Measurements from ENCODE around the gene USP28.

USP28 gene

GRCh38 chr11:113779496-113779895, 95.9 kb downstream of the USP28 start, which contains the start of gene CLDN25:
TSS of gene CLDN25 (plus strand) at chr11:113779796. CDS start at chr11:113779796, 0 bp downstream.
- 87% methylated on average over 2 of the region's 4 CpGs for WGBS (ENCODE audit: insufficient coverage)
- H3K27ac ChIP-seq (ENCODE audit: insufficient read depth in 1 of 2, low read depth in 1 of 2, low read length in 2 of 2, poor library complexity in 1 of 2, severe bottlenecking in 2 of 2): no peak within 1 kb of the TSS
- DNase-seq: no peak
- peaks cover 0 to 5% (median 0%) of the 10 kb centered on the region in 5 experiments for H3K27me3 ChIP-seq (replicated peaks in 2 of 5; ENCODE audit: control insufficient read depth in 4 of 5, insufficient read depth in 5 of 5, low read length in 4 of 5)
- no peaks in the 10 kb centered on the region for H3K9me3 ChIP-seq (ENCODE audit: control extremely low read depth in 1 of 5, control insufficient read depth in 4 of 5, insufficient read depth in 2 of 5, low read depth in 1 of 5, low read length in 4 of 5)
- H3K36me3 ChIP-seq (ENCODE audit: control insufficient read depth in 4 of 4, insufficient read depth in 4 of 4, low read length in 3 of 4): no peaks in the 10 kb centered on the region
- H3K4me3 ChIP-seq (ENCODE audit: control insufficient read depth in 1 of 7, extremely low read depth in 1 of 7, insufficient read depth in 4 of 7, low read depth in 2 of 7, low read length in 6 of 7): no peak within 1 kb of the TSS
- ChIA-PET CTCF (no interaction called here), POLR2A (no interaction called here)
- peaks cover 0 to 5% (median 0%) of the 10 kb centered on the region in 4 experiments for H3K4me1 ChIP-seq (ENCODE audit: control extremely low read depth in 1 of 4, control insufficient read depth in 4 of 4, insufficient read depth in 4 of 4, low read length in 3 of 4)

GRCh38 chr11:113778111-113778910, 97.1 kb downstream of the USP28 start:
- H3K36me3 ChIP-seq (ENCODE audit: control insufficient read depth in 4 of 4, insufficient read depth in 4 of 4, low read length in 3 of 4): no peaks in the 10 kb centered on the region
- peak in 2 of 3 donors; percentile 39 to 61 for DNase-seq
- no peaks in the 10 kb centered on the region for H3K9me3 ChIP-seq (ENCODE audit: control extremely low read depth in 1 of 5, control insufficient read depth in 4 of 5, insufficient read depth in 2 of 5, low read depth in 1 of 5, low read length in 4 of 5)
- ChIA-PET POLR2A (no interaction called here), CTCF (interaction anchor here (0.6 kb wide), 2 partner anchors 9 to 36 kb away, joined by 3 read pairs; no protein-coding TSS in a partner anchor)
- 39% methylated on average over 7 of the region's 11 CpGs for WGBS (ENCODE audit: insufficient coverage)
- H3K27me3 ChIP-seq (replicated peaks in 2 of 5; ENCODE audit: control insufficient read depth in 4 of 5, insufficient read depth in 5 of 5, low read length in 4 of 5): peaks cover 0 to 3% (median 0%) of the 10 kb centered on the region in 5 experiments
- H3K27ac ChIP-seq (ENCODE audit: insufficient read depth in 1 of 2, low read depth in 1 of 2, low read length in 2 of 2, poor library complexity in 1 of 2, severe bottlenecking in 2 of 2): no peak overlapping the region
- H3K4me1 ChIP-seq (ENCODE audit: control extremely low read depth in 1 of 4, control insufficient read depth in 4 of 4, insufficient read depth in 4 of 4, low read length in 3 of 4): peaks cover 0 to 5% (median 0%) of the 10 kb centered on the region in 4 experiments
- H3K4me3 ChIP-seq (ENCODE audit: control insufficient read depth in 1 of 7, extremely low read depth in 1 of 7, insufficient read depth in 4 of 7, low read depth in 2 of 7, low read length in 6 of 7): peak overlapping the region in 3 of 7 experiments; percentile 16 to 62 (median 51)

- no CpG with 5 or more reads among the region's 1 CpG for WGBS (ENCODE audit: insufficient coverage)
- peaks cover 0 to 18% (median 3%) of the 10 kb centered on the region in 4 experiments for H3K4me1 ChIP-seq (ENCODE audit: control extremely low read depth in 1 of 4, control insufficient read depth in 4 of 4, insufficient read depth in 4 of 4, low read length in 3 of 4)
- DNase-seq: no peak
- ChIA-PET CTCF (no interaction called here), POLR2A (no interaction called here)
- H3K4me3 ChIP-seq (ENCODE audit: control insufficient read depth in 1 of 7, extremely low read depth in 1 of 7, insufficient read depth in 4 of 7, low read depth in 2 of 7, low read length in 6 of 7): peak overlapping the region in 6 of 7 experiments; percentile 94 to 99 (median 98)
- no peaks in the 10 kb centered on the region for H3K9me3 ChIP-seq (ENCODE audit: control extremely low read depth in 1 of 5, control insufficient read depth in 4 of 5, insufficient read depth in 2 of 5, low read depth in 1 of 5, low read length in 4 of 5)
- peaks cover 0 to 6% (median 0%) of the 10 kb centered on the region in 4 experiments for H3K36me3 ChIP-seq (ENCODE audit: control insufficient read depth in 4 of 4, insufficient read depth in 4 of 4, low read length in 3 of 4)
- peak overlapping the region; percentile 70 to 95 for H3K27ac ChIP-seq (ENCODE audit: insufficient read depth in 1 of 2, low read depth in 1 of 2, low read length in 2 of 2, poor library complexity in 1 of 2, severe bottlenecking in 2 of 2)
- H3K27me3 ChIP-seq (replicated peaks in 2 of 5; ENCODE audit: control insufficient read depth in 4 of 5, insufficient read depth in 5 of 5, low read length in 4 of 5): peaks cover 0 to 3% (median 0%) of the 10 kb centered on the region in 5 experiments
Measured at GRCh38 chr11:113774174-113774503, 101.2 kb downstream of the USP28 start.

GRCh38 chr11:113773416-113774173, 101.8 kb downstream of the USP28 start, which contains the start of gene ZW10:
TSS of gene ZW10 (minus strand) at chr11:113773692. CDS start at chr11:113773666, 26 bp downstream.
- WGBS (ENCODE audit: insufficient coverage): under 1% methylated on average over 42 of the region's 46 CpGs
- H3K27me3 ChIP-seq (replicated peaks in 2 of 5; ENCODE audit: control insufficient read depth in 4 of 5, insufficient read depth in 5 of 5, low read length in 4 of 5): peaks cover 0 to 3% (median 0%) of the 10 kb centered on the region in 5 experiments
- POLR2A ChIA-PET: no interaction called here
- H3K27ac ChIP-seq (ENCODE audit: insufficient read depth in 1 of 2, low read depth in 1 of 2, low read length in 2 of 2, poor library complexity in 1 of 2, severe bottlenecking in 2 of 2): peak within 1 kb of the TSS; percentile 83 to 95
- H3K4me3 ChIP-seq (ENCODE audit: control insufficient read depth in 1 of 7, extremely low read depth in 1 of 7, insufficient read depth in 4 of 7, low read depth in 2 of 7, low read length in 6 of 7): peak within 1 kb of the TSS; percentile 94 to 99 (median 97)
- H3K4me1 ChIP-seq (ENCODE audit: control extremely low read depth in 1 of 4, control insufficient read depth in 4 of 4, insufficient read depth in 4 of 4, low read length in 3 of 4): peaks cover 0 to 18% (median 3%) of the 10 kb centered on the region in 4 experiments
- peaks cover 0 to 6% (median 2%) of the 10 kb centered on the region in 4 experiments for H3K36me3 ChIP-seq (ENCODE audit: control insufficient read depth in 4 of 4, insufficient read depth in 4 of 4, low read length in 3 of 4)
- peak; percentile 96 to 98 (median 97) for DNase-seq
- CTCF ChIA-PET: interaction anchor here (1.0 kb wide), 1 partner anchor 309 kb away, joined by 3 read pairs; no protein-coding TSS in a partner anchor
- H3K9me3 ChIP-seq (ENCODE audit: control extremely low read depth in 1 of 5, control insufficient read depth in 4 of 5, insufficient read depth in 2 of 5, low read depth in 1 of 5, low read length in 4 of 5): no peaks in the 10 kb centered on the region

GRCh38 chr11:113773092-113773415, 102.3 kb downstream of the USP28 start:
- CTCF ChIA-PET: interaction anchor here (1.0 kb wide), 1 partner anchor 310 kb away, joined by 3 read pairs; no protein-coding TSS in a partner anchor
- Histone ChIP-seq H3K4me1 (ENCODE audit: control extremely low read depth in 1 of 4, control insufficient read depth in 4 of 4, insufficient read depth in 4 of 4, low read length in 3 of 4) (peaks cover 0 to 14% (median 3%) of the 10 kb centered on the region in 4 experiments), H3K4me3 (ENCODE audit: control insufficient read depth in 1 of 7, extremely low read depth in 1 of 7, insufficient read depth in 4 of 7, low read depth in 2 of 7, low read length in 6 of 7) (peak overlapping the region; percentile 94 to 99 (median 97)), H3K9me3 (ENCODE audit: control extremely low read depth in 1 of 5, control insufficient read depth in 4 of 5, insufficient read depth in 2 of 5, low read depth in 1 of 5, low read length in 4 of 5) (no peaks in the 10 kb centered on the region), H3K27me3 (replicated peaks in 2 of 5; ENCODE audit: control insufficient read depth in 4 of 5, insufficient read depth in 5 of 5, low read length in 4 of 5) (peaks cover 0 to 3% (median 0%) of the 10 kb centered on the region in 5 experiments), H3K36me3 (ENCODE audit: control insufficient read depth in 4 of 4, insufficient read depth in 4 of 4, low read length in 3 of 4) (peaks cover 0 to 10% (median 4%) of the 10 kb centered on the region in 4 experiments), H3K27ac (ENCODE audit: insufficient read depth in 1 of 2, low read depth in 1 of 2, low read length in 2 of 2, poor library complexity in 1 of 2, severe bottlenecking in 2 of 2) (peak overlapping the region; percentile 83 to 95)
- 0% methylated on average over 9 of the region's 10 CpGs for WGBS (ENCODE audit: insufficient coverage)
- POLR2A ChIA-PET: no interaction called here
- no peak for DNase-seq

- H3K9me3 ChIP-seq (ENCODE audit: control extremely low read depth in 1 of 5, control insufficient read depth in 4 of 5, insufficient read depth in 2 of 5, low read depth in 1 of 5, low read length in 4 of 5): no peaks in the 10 kb centered on the region
- no CpG with 5 or more reads among the region's 3 CpGs for WGBS (ENCODE audit: insufficient coverage)
- DNase-seq: no peak
- H3K27me3 ChIP-seq (replicated peaks in 2 of 5; ENCODE audit: control insufficient read depth in 4 of 5, insufficient read depth in 5 of 5, low read length in 4 of 5): peaks cover 0 to 3% (median 0%) of the 10 kb centered on the region in 5 experiments
- POLR2A ChIA-PET: no interaction called here
- no peak overlapping the region for H3K27ac ChIP-seq (ENCODE audit: insufficient read depth in 1 of 2, low read depth in 1 of 2, low read length in 2 of 2, poor library complexity in 1 of 2, severe bottlenecking in 2 of 2)
- peaks cover 4 to 19% (median 12%) of the 10 kb centered on the region in 4 experiments for H3K36me3 ChIP-seq (ENCODE audit: control insufficient read depth in 4 of 4, insufficient read depth in 4 of 4, low read length in 3 of 4)
- H3K4me1 ChIP-seq (ENCODE audit: control extremely low read depth in 1 of 4, control insufficient read depth in 4 of 4, insufficient read depth in 4 of 4, low read length in 3 of 4): peaks cover 0 to 13% (median 3%) of the 10 kb centered on the region in 4 experiments
- peak overlapping the region in 2 of 7 experiments; percentile 5 to 99 for H3K4me3 ChIP-seq (ENCODE audit: control insufficient read depth in 1 of 7, extremely low read depth in 1 of 7, insufficient read depth in 4 of 7, low read depth in 2 of 7, low read length in 6 of 7)
- CTCF ChIA-PET: no interaction called here
Measured at GRCh38 chr11:113771964-113772363, 103.4 kb downstream of the USP28 start.
